ENCODE results near the gene KLHL42.

Gene KLHL42

GRCh38 chr12:27814411-27814810 lies 34.4 kb downstream of the KLHL42 start:
- TF ChIP-seq CTCF (IDR thresholded peaks at IDR 0.05; ENCODE audit: control insufficient read depth, extremely low read depth, insufficient read depth): no peak
- H3K4me3 ChIP-seq (ENCODE audit: low read depth, low read length): no peak overlapping the region
- no peak for DNase-seq (ENCODE audit: low read depth)

GRCh38 chr12:27814851-27815591 lies 35.0 kb downstream of the KLHL42 start:
- DNase-seq (ENCODE audit: low read depth): peak; percentile 13
- H3K4me3 ChIP-seq (ENCODE audit: low read depth, low read length): no peak overlapping the region
- no peak for TF ChIP-seq CTCF (IDR thresholded peaks at IDR 0.05; ENCODE audit: control insufficient read depth, extremely low read depth, insufficient read depth)

- no peak overlapping the region for H3K4me3 ChIP-seq (ENCODE audit: low read depth, low read length)
- no peak for TF ChIP-seq CTCF (IDR thresholded peaks at IDR 0.05; ENCODE audit: control insufficient read depth, extremely low read depth, insufficient read depth)
Observed at GRCh38 chr12:27817766-27818165, 37.7 kb downstream of the KLHL42 start.

GRCh38 chr12:27818401-27818918 lies 38.4 kb downstream of the KLHL42 start:
- H3K4me3 ChIP-seq (ENCODE audit: low read depth, low read length): no peak overlapping the region
- DNase-seq (ENCODE audit: low read depth): no peak
- TF ChIP-seq CTCF (IDR thresholded peaks at IDR 0.05; ENCODE audit: control insufficient read depth, extremely low read depth, insufficient read depth): no peak

More at GRCh38 chr12:27817766-27818165, 37.7 kb downstream of the KLHL42 start:
- no peak for DNase-seq (ENCODE audit: low read depth)

- no peak overlapping the region for H3K4me3 ChIP-seq (ENCODE audit: low read depth, low read length)
- no peak for DNase-seq (ENCODE audit: low read depth)
- no peak for TF ChIP-seq CTCF (IDR thresholded peaks at IDR 0.05; ENCODE audit: control insufficient read depth, extremely low read depth, insufficient read depth)
Observed at GRCh38 chr12:27820564-27820963, 40.5 kb downstream of the KLHL42 start.

DNA sequence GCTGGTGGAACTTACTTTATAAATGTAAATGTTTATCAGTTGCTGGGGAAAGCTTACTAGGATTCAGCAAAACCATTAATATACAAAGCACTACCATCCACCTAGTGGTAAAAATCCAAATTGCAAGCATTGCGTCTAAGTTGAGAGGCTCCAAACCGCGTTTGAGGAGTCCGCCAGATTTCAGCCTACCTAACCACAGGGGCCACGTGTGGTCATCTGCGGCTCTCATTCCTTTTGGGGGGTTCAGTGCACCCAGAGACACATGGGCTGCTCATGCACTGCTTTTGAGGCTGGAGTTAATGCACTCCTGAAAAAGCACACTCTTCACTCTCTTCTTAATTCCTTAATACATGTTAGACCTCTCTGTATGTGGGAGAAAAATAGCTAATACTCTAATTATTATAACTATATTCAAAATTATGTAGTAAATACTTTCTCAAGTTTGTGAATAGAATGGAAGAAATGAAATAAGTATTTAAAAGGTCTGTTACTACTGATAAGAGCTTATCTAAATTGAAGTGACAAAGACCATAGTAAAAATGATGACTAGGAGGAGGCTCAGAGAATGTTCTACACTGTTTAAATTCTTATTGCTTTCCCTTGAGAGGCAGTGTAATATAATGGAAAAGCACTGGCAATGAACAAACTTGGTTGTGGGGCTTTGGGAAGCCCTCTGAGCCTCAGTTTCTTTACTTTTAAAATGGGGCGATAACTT lies 41.4 kb downstream of the KLHL42 start:
- DNase-seq (ENCODE audit: low read depth): peak; percentile 44
- H3K4me3 ChIP-seq (ENCODE audit: low read depth, low read length): no peak overlapping the region
- peak; percentile 71 for TF ChIP-seq CTCF (IDR thresholded peaks at IDR 0.05; ENCODE audit: control insufficient read depth, extremely low read depth, insufficient read depth)

Data from LNCaP clone FGC (cell line).